Body of pancreas (tissue), 4 donors: ENCODE measurements around the gene PRSS48.

Source experiments
- CTCF ChIP-seq, 7 experiments: fragments of 450-650 bp in 4 of 7; fragments of 200-600 bp in 3 of 7; sonication (generic) in 3 of 7; IDR thresholded peaks; one replicate each; pipeline ENCODE4 v1.5.1; 2016 to 2019; ENCODE audit warnings: antibody characterized with exemption in 7 of 7
- POLR2A ChIP-seq, 3 donors: fragments of 450-650 bp; IDR thresholded peaks; one replicate each; pipeline ENCODE4 v1.6.1; 2016; ENCODE audit warnings: antibody characterized with exemption in 3 of 3, mild to moderate bottlenecking in 2 of 3

GRCh38 chr4:151331276-151332042 lies 54.5 kb downstream of the PRSS48 start:
- no peak for TF ChIP-seq CTCF (IDR thresholded peaks at IDR 0.05)
- TF ChIP-seq POLR2A (IDR thresholded peaks at IDR 0.05), result no peak
